HG02884 (cell line): Measurements from ENCODE around the gene PDF.

ENCODE experiments used
- ATAC-seq: cut with Tn5 transposase; IDR thresholded peaks from one replicate; pipeline ENCODE4 v1.9.1; 2021; ENCODE audit warnings: mild to moderate bottlenecking, moderate library complexity; ENCODE audit not compliant: unreplicated experiment

The PDF gene

GRCh38 chr16:69339289-69340094 is 9.1 kb upstream of the PDF start, which contains the start of the genes COG8 and NIP7:
Gene COG8 (minus strand): TSS chr16:69339564. CDS start chr16:69339552, 12 bp downstream.
Gene NIP7 (plus strand): TSS chr16:69339772. CDS start chr16:69339830, 58 bp downstream.
- ATAC-seq: peak; percentile 90

- ATAC-seq: no peak
Measured at GRCh38 chr16:69338557-69339288, 8.3 kb upstream of the PDF start.

GRCh38 chr16:69334696-69335095 is 4.3 kb upstream of the PDF start:
- ATAC-seq: no peak

- ATAC-seq: no peak
Measured at GRCh38 chr16:69329369-69330285, 761 bp downstream of the PDF start.

GRCh38 chr16:69328854-69329316 is 1.5 kb downstream of the PDF start:
- no peak for ATAC-seq

- no peak for ATAC-seq
Measured at GRCh38 chr16:69327585-69328310, 2.6 kb downstream of the PDF start.

GRCh38 chr16:69326172-69326873 is 4.1 kb downstream of the PDF start:
- no peak for ATAC-seq

- no peak for ATAC-seq
Measured at GRCh38 chr16:69325784-69326171, 4.6 kb downstream of the PDF start.

- ATAC-seq: no peak
Measured at GRCh38 chr16:69324585-69325253, 5.7 kb downstream of the PDF start.

- ATAC-seq: no peak
Measured at GRCh38 chr16:69324013-69324531, 6.3 kb downstream of the PDF start.

- ATAC-seq: no peak
Measured at GRCh38 chr16:69323415-69323814, 7.0 kb downstream of the PDF start.

GRCh38 chr16:69322343-69322742 is 8.0 kb downstream of the PDF start:
- no peak for ATAC-seq

- no peak for ATAC-seq
Measured at GRCh38 chr16:69321080-69321479, 9.3 kb downstream of the PDF start.

GRCh38 chr16:69320740-69321073 is 9.7 kb downstream of the PDF start:
- ATAC-seq: no peak

GRCh38 chr16:69319826-69320739 is 10.3 kb downstream of the PDF start:
- ATAC-seq: no peak

- no peak for ATAC-seq
Measured at GRCh38 chr16:69319381-69319780, 11.0 kb downstream of the PDF start.

- no peak for ATAC-seq
Measured at GRCh38 chr16:69318911-69319289, 11.5 kb downstream of the PDF start.
